Measurements from ENCODE around the gene RNF149.

- TF ChIP-seq CTCF (IDR thresholded peaks at IDR 0.05; ENCODE audit: insufficient read depth, low read length) (no peak), REST (IDR thresholded peaks at IDR 0.05; ENCODE audit: insufficient replicate concordance, low read depth) (no peak), POLR2AphosphoS5 (IDR thresholded peaks at IDR 0.05; ENCODE audit: low read depth) (no peak), GABPA (IDR thresholded peaks at IDR 0.05; ENCODE audit: low read depth) (no peak), SPI1 (IDR thresholded peaks at IDR 0.05; ENCODE audit: borderline replicate concordance, low read depth) (no peak)
Measured at GRCh38 chr2:101277111-101277510, 31.4 kb downstream of the RNF149 start.
